SK-MEL-5 (cell line): ENCODE measurements around the gene CYLC1. TPM values are rescaled to one million over a fixed set of nuclear protein-coding genes. Genes with fewer than 3 reads are reported as not detected.
A peak's percentile ranks its signal among the peaks of the same experiment; 100 is the strongest.

Source experiments
- DNase-seq: peaks from one replicate; pipeline ENCODE4 v3.0.0-alpha.2; 2016; ENCODE audit warnings: low read depth, low spot score
- in situ Hi-C: cut with HindIII; loops from 2 replicates; pipeline ENCODE4 v1.10.0; 2016; ENCODE audit warnings: low sequenced_read_pairs, high pct_unique_total_duplicates, low pct_unique_long_range_greater_than_20kb
- polyA plus RNA-seq, 2 experiments: library from polyadenylated mRNA; depleted of rRNA; stranded (reverse); fragments of >200 nt; gene quantifications; 2 replicates each; pipeline ENCODE4 v1.2.3, GENCODE V29; 2015
- total RNA-seq: library from RNA; depleted of rRNA; stranded (reverse); fragments of >200 nt; shearing (Covaris generic); gene quantifications from 2 replicates; pipeline ENCODE4 v1.2.3, GENCODE V29; 2014; rRNA removed

CYLC1 gene
- not detected in 2 replicates for total RNA-seq
- not detected in 2 replicates for polyA plus RNA-seq (2015; cell fraction: cytosol; rRNA removed)
- polyA plus RNA-seq (2015; cell fraction: nucleus; rRNA removed): not detected in 2 replicates

- in situ Hi-C loops: no loop called here
- DNase-seq: no peak
These were observed at the start of gene CYLC1 for GRCh38 chrX:83860846-83861245. CYLC1 (plus strand) TSS chrX:83861146; CDS start chrX:83861183, 37 bp downstream.

- in situ Hi-C loops: no loop called here
- peak; percentile 65 for DNase-seq
These were observed 41.6 kb upstream of the CYLC1 start for GRCh38 chrX:83819304-83819703.

GRCh38 chrX:83829874-83830273 lies 31.1 kb upstream of the CYLC1 start:
- in situ Hi-C loops: no loop called here
- no peak for DNase-seq

GRCh38 chrX:83845397-83845796 lies 15.5 kb upstream of the CYLC1 start:
- DNase-seq: peak; percentile 55

GRCh38 chrX:83847339-83847738 lies 13.6 kb upstream of the CYLC1 start:
- in situ Hi-C loops: no loop called here

More at GRCh38 chrX:83845397-83845796, 15.5 kb upstream of the CYLC1 start:
- in situ Hi-C loops: no loop called here

GRCh38 chrX:83888585-83888984 lies 27.6 kb downstream of the CYLC1 start:
- in situ Hi-C loops: no loop called here
- DNase-seq: no peak

More at GRCh38 chrX:83847339-83847738, 13.6 kb upstream of the CYLC1 start:
- DNase-seq: no peak

- no peak for DNase-seq
- in situ Hi-C loops: no loop called here
These were observed 31.5 kb downstream of the CYLC1 start for GRCh38 chrX:83892433-83892832.

GRCh38 chrX:83906921-83907320 lies 46.0 kb downstream of the CYLC1 start:
- in situ Hi-C loops: no loop called here
- DNase-seq: no peak

GRCh38 chrX:83916525-83916924 lies 55.6 kb downstream of the CYLC1 start:
- DNase-seq: peak; percentile 52
- in situ Hi-C loops: no loop called here

- in situ Hi-C loops: no loop called here
- peak; percentile 13 for DNase-seq
These were observed 73.3 kb downstream of the CYLC1 start for GRCh38 chrX:83934220-83934619.
